ENCODE measurements around the gene PFKL.
A peak's percentile ranks its signal among the peaks of the same experiment; 100 is the strongest.
"Not testable (repeated sequence)": the region's sequence is repeated elsewhere in the genome, so short reads cannot be mapped to it uniquely, and the experiment has no call there.

Gene PFKL

DNA sequence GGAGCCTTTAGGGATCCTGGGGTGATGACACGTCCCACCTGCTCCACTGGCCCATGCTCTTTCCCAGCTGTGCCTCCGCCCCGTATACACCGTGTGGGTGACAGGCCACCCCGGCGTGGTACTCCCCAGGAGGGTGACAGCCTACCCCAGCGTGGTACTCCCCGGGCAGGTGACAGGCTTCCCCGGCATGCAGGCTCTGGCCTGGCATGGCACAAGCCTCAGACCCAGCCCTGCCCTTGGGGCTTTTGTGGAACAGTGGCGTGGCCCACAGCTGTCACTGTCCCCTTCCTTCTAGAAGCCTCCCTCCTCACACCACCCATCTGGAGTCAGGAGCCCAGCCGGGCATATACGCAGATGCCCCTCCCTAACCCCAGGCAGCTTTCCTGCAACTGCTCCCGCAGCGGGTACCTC is 4.7 kb upstream of the PFKL start:
- no peak for DNase-seq (ENCODE audit: low spot score)

- no peak for DNase-seq (ENCODE audit: low spot score)
Measured at GRCh38 chr21:44295646-44296045, 4.2 kb upstream of the PFKL start.

DNA sequence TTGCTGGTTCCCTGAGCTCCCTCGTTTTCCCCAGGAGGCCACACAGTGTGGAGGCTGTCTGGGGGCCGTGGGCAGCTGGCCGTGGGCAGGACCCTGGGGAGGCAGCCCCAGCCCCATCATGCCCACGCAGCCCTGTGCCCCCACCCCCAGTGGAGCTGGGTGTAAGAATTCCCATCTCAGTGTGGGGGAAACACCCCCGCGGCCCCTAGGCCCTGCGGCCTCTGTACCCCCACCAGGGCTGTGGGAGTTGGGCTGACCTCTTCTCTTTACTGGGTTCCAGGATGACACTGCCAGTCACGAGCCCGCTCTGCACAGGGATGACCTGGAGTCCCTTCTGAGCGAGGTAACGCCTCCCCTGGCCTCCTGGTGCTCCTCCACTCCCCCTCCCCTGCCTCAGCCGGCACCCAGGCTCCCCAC is 3.7 kb upstream of the PFKL start:
- DNase-seq (ENCODE audit: low spot score) = no peak

DNA sequence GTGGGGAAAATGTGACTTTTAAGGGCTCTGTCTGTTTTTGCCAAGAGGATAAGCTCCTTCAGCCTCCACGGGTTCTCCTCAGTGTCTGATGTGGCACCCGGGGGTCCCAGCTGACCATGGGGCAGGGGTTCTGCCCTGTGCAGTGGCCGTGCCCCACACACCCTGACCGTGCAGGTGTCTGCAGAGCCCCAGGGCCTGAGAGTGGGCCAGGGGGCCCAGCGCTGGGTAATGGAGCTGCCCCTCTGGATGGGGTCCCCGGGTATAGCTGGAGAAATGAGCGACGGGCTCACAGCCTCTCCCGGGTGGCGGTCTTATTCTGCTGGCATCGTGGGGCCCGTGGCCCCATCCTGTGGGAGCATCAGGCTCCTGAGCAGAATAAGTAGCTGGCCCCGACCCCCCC is 2.9 kb upstream of the PFKL start:
- DNase-seq (ENCODE audit: low spot score) = no peak

DNA sequence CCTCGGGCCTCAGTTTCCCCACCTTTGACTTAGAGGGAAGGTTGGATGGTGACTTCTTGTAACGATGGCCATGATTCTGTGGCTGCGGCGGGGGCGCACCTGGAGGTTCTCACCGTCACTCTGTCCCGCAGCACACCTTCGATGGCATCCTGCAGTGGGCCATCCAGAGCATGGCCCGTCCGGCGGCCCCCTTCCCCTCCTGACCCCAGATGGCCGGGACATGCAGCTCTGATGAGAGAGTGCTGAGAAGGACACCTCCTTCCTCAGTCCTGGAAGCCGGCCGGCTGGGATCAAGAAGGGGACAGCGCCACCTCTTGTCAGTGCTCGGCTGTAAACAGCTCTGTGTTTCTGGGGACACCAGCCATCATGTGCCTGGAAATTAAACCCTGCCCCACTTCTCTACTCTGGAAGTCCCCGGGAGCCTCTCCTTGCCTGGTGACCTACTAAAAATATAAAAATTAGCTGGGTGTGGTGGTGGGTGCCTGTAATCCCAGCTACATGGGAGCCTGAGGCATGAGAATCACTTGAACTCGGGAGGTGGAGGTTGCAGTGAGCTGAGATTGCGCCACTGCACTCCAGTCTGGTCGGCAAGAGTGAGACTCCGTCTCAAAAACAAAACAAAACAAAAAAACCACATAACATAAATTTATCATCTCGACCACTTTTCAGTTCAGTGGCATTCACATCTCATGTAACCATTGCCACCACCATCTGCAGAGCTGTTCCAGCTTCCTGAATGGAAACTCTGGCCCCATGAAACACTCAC is 2.1 kb upstream of the PFKL start:
- peak; percentile 90 for DNase-seq (ENCODE audit: low spot score)

- no peak for DNase-seq (ENCODE audit: low spot score)
Measured at GRCh38 chr21:44298301-44298700, 1.6 kb upstream of the PFKL start.

DNA sequence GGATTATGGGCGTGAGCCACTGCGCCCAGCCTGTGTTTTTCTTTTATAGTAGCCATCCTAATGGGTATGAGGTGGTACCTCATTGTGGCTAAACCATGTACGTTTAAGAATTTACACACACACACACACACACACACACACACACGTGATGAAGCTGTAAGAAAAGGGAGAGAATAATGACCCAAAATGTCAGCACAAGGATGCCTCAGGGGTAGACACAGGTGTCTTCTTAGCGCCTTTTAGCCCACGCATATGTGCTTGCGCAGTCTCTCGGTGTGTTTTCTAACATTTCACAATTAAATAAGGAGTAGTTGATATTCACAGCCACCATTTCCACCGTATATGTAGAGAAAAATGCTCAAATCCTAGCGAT is 782 bp upstream of the PFKL start:
- no peak for DNase-seq (ENCODE audit: low spot score)

DNA sequence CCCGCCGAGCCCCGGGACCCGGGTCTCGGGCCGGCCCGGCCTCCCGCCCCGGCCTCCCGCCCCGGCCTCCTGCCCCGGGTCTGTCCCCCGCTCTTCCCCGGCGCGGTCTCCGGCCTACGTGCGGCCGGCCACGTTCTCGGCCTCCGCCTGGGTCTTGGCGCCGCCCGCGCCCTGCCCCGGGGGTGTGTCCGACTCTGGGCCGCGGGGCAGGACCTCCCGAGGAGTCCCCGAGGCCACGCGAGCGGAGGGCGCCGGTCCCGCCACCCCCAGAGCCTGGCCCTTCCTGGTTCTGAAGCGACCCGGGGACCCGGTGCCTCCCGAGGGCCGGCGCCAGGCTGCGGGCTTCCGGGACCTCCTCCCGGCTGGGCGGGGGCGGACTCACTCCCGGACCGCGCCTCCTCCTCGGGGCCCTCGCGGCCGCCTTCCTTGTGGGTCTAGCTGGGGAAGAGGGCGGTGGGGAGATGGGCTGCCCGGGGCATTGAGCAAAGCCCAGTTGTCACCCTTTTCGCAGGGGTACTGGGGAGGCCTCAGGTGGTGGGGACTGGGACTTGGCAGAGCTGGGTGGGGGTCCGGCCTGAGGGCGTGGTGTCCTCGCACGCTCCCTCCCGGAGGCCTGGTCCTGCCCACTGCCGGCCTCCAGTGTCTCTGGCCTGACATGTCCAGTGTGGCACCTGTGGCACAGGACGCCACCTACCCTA is 558 bp downstream of the PFKL start:
- peak; percentile 85 for DNase-seq (ENCODE audit: low spot score)

DNA sequence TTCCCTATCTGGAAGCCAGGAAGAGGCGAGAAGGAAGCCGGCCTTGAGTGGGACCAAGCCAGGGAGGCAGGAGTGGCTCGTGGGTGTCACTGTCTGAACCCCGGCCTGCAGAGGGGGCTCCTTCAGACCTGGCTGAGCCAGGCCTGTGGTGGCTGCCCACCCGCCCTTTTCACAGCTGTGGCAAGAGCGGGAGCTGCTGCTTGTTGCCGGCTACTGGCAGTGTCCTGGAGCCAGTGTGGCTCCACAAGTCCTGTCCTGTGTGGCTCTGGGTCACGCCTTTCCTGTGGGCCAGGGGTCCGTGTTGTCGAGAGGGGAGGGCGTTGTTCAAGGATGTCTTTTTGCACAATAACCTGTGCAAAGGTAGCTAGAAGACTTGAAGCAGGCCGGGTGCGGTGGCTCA is 1.3 kb downstream of the PFKL start:
- DNase-seq (ENCODE audit: low spot score) = no peak

- no peak for DNase-seq (ENCODE audit: low spot score)
Measured at GRCh38 chr21:44301961-44302406, 2.1 kb downstream of the PFKL start.

- not testable (repeated sequence) for DNase-seq (ENCODE audit: low spot score)
Measured at GRCh38 chr21:44302573-44303401, 2.9 kb downstream of the PFKL start.

GRCh38 chr21:44303490-44303981 is 3.7 kb downstream of the PFKL start:
- DNase-seq (ENCODE audit: low spot score) = no peak

GRCh38 chr21:44304011-44304616 is 4.3 kb downstream of the PFKL start:
- no peak for DNase-seq (ENCODE audit: low spot score)

- no peak for DNase-seq (ENCODE audit: low spot score)
Measured at GRCh38 chr21:44304877-44305293, 5.0 kb downstream of the PFKL start.

- no peak for DNase-seq (ENCODE audit: low spot score)
Measured at GRCh38 chr21:44305691-44306090, 5.8 kb downstream of the PFKL start.

- no peak for DNase-seq (ENCODE audit: low spot score)
Measured at GRCh38 chr21:44306936-44307704, 7.3 kb downstream of the PFKL start.

DNA sequence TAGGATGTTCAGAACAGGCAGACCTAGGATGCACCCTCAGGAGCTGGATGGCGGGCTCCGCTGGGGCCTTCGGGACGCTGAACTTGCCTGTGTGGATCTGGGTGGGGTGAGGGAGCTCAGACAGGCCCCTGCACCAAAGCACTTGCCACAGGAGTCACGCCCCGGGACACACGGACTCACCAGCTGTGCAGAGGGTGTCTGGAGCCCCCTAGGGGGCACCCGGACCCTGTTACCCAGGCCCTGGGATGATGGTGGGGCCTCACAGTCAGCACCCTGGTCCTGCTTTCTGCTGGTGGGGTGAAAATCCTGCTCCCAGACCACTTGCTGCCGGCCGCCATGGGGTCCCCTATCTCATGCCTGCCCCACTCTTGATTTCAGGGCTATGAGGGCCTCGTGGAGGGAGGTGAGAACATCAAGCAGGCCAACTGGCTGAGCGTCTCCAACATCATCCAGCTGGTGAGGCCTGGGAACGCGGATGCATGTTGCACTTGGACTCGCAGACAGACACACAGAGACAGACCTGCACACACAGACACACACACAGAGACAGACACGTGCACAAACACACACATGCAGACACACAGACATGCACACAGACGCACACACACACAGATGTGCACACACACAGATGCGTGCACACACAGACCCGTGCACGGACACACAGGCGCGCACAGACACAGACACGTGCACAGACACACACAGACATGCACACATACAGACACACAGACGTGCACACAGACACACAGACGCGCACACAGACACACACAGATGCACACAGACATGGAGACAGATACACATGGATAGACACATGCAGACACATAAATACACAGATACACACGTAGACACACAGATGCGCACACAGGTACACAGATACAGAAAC is 11.0 kb downstream of the PFKL start:
- DNase-seq (ENCODE audit: low spot score) = no peak

DNA sequence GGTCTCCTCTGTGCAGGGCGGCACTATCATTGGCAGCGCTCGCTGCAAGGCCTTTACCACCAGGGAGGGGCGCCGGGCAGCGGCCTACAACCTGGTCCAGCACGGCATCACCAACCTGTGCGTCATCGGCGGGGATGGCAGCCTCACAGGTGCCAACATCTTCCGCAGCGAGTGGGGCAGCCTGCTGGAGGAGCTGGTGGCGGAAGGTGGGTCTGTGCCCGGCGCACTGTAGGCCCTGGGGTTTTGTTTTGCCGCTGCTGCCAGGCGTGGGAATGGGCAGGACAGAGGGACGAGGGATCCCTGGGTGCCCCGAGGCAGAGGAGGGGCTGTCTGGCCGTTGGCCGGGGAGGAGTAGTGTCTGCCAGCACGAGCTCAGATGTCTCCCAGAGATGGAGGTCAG is 12.2 kb downstream of the PFKL start:
- no peak for DNase-seq (ENCODE audit: low spot score)

- no peak for DNase-seq (ENCODE audit: low spot score)
Measured at GRCh38 chr21:44312716-44313115, 12.9 kb downstream of the PFKL start.

DNA sequence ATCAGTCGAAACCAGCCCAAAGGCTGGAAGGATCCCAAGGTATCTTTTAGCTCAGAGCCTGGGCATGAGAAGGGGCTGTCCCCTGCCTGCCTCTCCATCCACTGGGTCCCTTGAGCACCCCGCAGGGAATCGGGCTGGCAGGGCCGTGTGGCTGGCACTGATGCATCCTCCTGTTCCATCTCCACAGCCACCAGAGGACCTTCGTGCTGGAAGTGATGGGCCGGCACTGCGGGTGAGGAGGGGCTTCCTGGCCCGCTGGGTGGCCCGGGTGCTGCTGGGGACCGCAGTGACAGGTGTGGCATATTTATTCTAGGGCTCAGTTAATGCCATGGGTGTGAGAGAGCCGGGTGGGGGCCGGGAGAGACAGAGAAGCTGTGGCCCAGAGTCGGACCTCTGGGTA is 13.6 kb downstream of the PFKL start:
- no peak for DNase-seq (ENCODE audit: low spot score)
